K562 (cell line): ENCODE measurements around the gene FREM3. TPM values are rescaled to one million over a fixed set of nuclear protein-coding genes. Genes with fewer than 3 reads are reported as not detected.
"Not testable (repeated sequence)": the region's sequence is repeated elsewhere in the genome, so short reads cannot be mapped to it uniquely, and the experiment has no call there.

Source experiments
- ATAC-seq: fragments of 200-7000 bp; cut with Tn5 transposase; 3 replicates; pipeline ENCODE4 v1.9.1; 2020; ENCODE audit warnings: moderate library complexity
- BruUV-seq: library from RNA; stranded (reverse); fragments of 400-500 nt; replicated peaks from 2 replicates; lab custom pipeline; 2021; lab: Mats Ljungman, UMichigan
- CTCF ChIA-PET: fragments of 300-600 bp; formaldehyde crosslinking; extraction: SDS; loops from one replicate; lab custom pipeline; 2021; ENCODE audit warnings: low intra/inter-chr PET ratio; lab: Yijun Ruan, JAX
- POLR2A ChIA-PET: fragments of 300-600, 350-650 bp; sonication (Branson Sonifier 250); formaldehyde crosslinking; extraction: SDS; loops from one replicate; lab custom pipeline; 2021; ENCODE audit warnings: antibody characterized with exemption, inconsistent platforms; lab: Yijun Ruan, JAX
- DNase-seq, 4 experiments: peaks; one replicate each; pipeline versions ENCODE4 v3.0.0 to v3.0.0-alpha.2; 2011 to 2018; ENCODE audit warnings: low spot score in 3 of 4, mixed read lengths in 3 of 4; ENCODE audit errors: extremely low read depth in 1 of 4
- FAIRE-seq: peaks from 2 replicates; lab custom pipeline; 2011; peaks lifted over from hg19 to GRCh38; lab: Jason Lieb, UNC
- H2AFZ ChIP-seq: 2 replicates; pipeline ENCODE4 v1.6.0; 2011; ENCODE audit warnings: low read depth, low read length, control low read depth, inconsistent platforms
- H3K27ac ChIP-seq: fragments of 200-600 bp; 3 replicates; pipeline ENCODE4 v1.8.0; 2011; ENCODE audit warnings: low read depth, mild to moderate bottlenecking, control low read depth, inconsistent platforms, low read length, moderate library complexity, mixed read lengths; ENCODE audit errors: extremely low read depth
- H3K27me3 ChIP-seq, 2 experiments: fragments of 300-600 bp in 1 of 2; 2 replicates in 1 of 2; 3 replicates in 1 of 2; pipeline versions ENCODE4 v1.6.0 to v1.8.0; 2011; ENCODE audit warnings: inconsistent platforms in 2 of 2, low read length in 2 of 2, mild to moderate bottlenecking in 1 of 2, mixed read lengths in 1 of 2, moderate library complexity in 1 of 2; ENCODE audit not compliant: control insufficient read depth in 2 of 2, insufficient read depth in 2 of 2
- H3K36me3 ChIP-seq: fragments of 300-600 bp; 3 replicates; pipeline ENCODE4 v1.8.0; 2011; ENCODE audit warnings: mild to moderate bottlenecking, low read length, inconsistent platforms; ENCODE audit not compliant: control insufficient read depth, insufficient read depth
- H3K4me1 ChIP-seq, 2 experiments: fragments of 200-600 bp in 1 of 2; replicated peaks in 1 of 2; 2 replicates in 1 of 2; 3 replicates in 1 of 2; pipeline versions ENCODE4 v1.5.1 to v1.8.0; 2011; ENCODE audit warnings: inconsistent platforms in 2 of 2, low read length in 2 of 2, mild to moderate bottlenecking in 1 of 2, mixed read lengths in 1 of 2, moderate library complexity in 1 of 2; ENCODE audit not compliant: control insufficient read depth in 2 of 2, insufficient read depth in 2 of 2
- H3K4me2 ChIP-seq: 2 replicates; pipeline ENCODE4 v1.6.1; 2011; ENCODE audit warnings: low read length, control low read depth, inconsistent platforms, mixed read lengths; ENCODE audit not compliant: insufficient read depth
- H3K4me3 ChIP-seq: fragments of 200-600 bp; sonication (generic), shearing (Covaris generic); 2 replicates; pipeline ENCODE4 v1.5.1; 2016; ENCODE audit warnings: control low read depth, inconsistent platforms
- H3K79me2 ChIP-seq: fragments of 200-600 bp; 3 replicates; pipeline ENCODE4 v1.8.0; 2011; ENCODE audit warnings: low read length, inconsistent platforms; ENCODE audit not compliant: control insufficient read depth, insufficient read depth
- H3K9ac ChIP-seq, 2 experiments: 2 replicates each; pipeline versions ENCODE4 v1.6.0 to v1.6.1; 2011; ENCODE audit warnings: low read depth in 2 of 2, low read length in 2 of 2, control low read depth in 1 of 2, inconsistent platforms in 1 of 2, mild to moderate bottlenecking in 1 of 2, mixed read lengths in 1 of 2; ENCODE audit not compliant: insufficient read depth in 1 of 2
- H3K9me1 ChIP-seq: one replicate; pipeline ENCODE4 v1.6.0; 2011; ENCODE audit warnings: inconsistent platforms, mild to moderate bottlenecking, low read length, moderate library complexity; ENCODE audit not compliant: control insufficient read depth, insufficient read depth
- H3K9me3 ChIP-seq: replicated peaks from 2 replicates; pipeline ENCODE4 v1.5.1; 2011; ENCODE audit warnings: low read depth, low read length, inconsistent platforms; ENCODE audit not compliant: control insufficient read depth, insufficient read depth
- H4K20me1 ChIP-seq: replicated peaks from 2 replicates; pipeline ENCODE4 v1.6.1; 2011; ENCODE audit warnings: low read length, inconsistent platforms, mixed read lengths; ENCODE audit not compliant: control insufficient read depth, insufficient read depth
- E2F1 ChIP-seq: sonication (generic); formaldehyde crosslinking; IDR thresholded peaks from 2 replicates; pipeline ENCODE4 v1.8.1; 2023; ENCODE audit warnings: mild to moderate bottlenecking, missing genetic modification reagents, moderate library complexity
- TEAD4 ChIP-seq, 2 experiments: sonication (generic) in 1 of 2; formaldehyde crosslinking in 1 of 2; IDR thresholded peaks; 2 replicates each; pipeline versions ENCODE4 v1.6.1 to v1.8.0; 2012 to 2022; ENCODE audit warnings: borderline replicate concordance in 1 of 2, inconsistent platforms in 1 of 2, low read length in 1 of 2, mild to moderate bottlenecking in 1 of 2, missing genetic modification reagents in 1 of 2
- ZNF431 ChIP-seq: sonication (generic); formaldehyde crosslinking; IDR thresholded peaks from 2 replicates; pipeline ENCODE4 v1.8.0; 2022; ENCODE audit warnings: mild to moderate bottlenecking, missing genetic modification reagents
- WGBS: fragments of 100-300 bp; shearing (Covaris generic); methylation state at CpG from one replicate; pipeline ENCODE4 v1.1.6; 2016; ENCODE audit warnings: low coverage, mixed read lengths; ENCODE audit not compliant: insufficient coverage; ENCODE audit errors: missing lambda C conversion rate; 5-methylcytosine and 5-hydroxymethylcytosine counted together
- in situ Hi-C: fragments of 300-500 bp; cut with MboI; formaldehyde crosslinking; loops from 4 replicates; pipeline ENCODE4 v1.15.0; 2018; ENCODE audit warnings: inconsistent platforms, mixed read lengths
- intact Hi-C: fragments of 100-400 bp; cut with micrococcal nuclease; formaldehyde crosslinking; loops from 2 replicates; pipeline ENCODE4 v1.14.2; 2022
- polyA plus RNA-seq, 8 experiments: library from polyadenylated mRNA; depleted of rRNA in 4 of 8; stranded (reverse) in 5 of 8; unstranded in 3 of 8; fragments of >200 nt; fragmentation: Nextera tagmentation in 2 of 8; fragmentation: Illumina TruSeq in 1 of 8; extraction: Ambion mirVana in 2 of 8; extraction: Trizol in 1 of 8; gene quantifications; 2 replicates each; pipeline versions ENCODE4 v1.2.1 to v1.2.3, GENCODE V29; 2011 to 2014; ENCODE audit warnings: inconsistent platforms in 1 of 8, missing spikeins in 1 of 8
- total RNA-seq, 7 experiments: library from RNA; depleted of rRNA in 6 of 7; stranded (reverse); fragments of >200 nt in 6 of 7; fragmentation: Illumina TruSeq in 2 of 7; extraction: Trizol in 2 of 7; gene quantifications; 2 replicates each; pipeline versions ENCODE4 v1.2.1 to v1.2.3, GENCODE V29; 2011 to 2021; ENCODE audit warnings: low replicate concordance in 1 of 7
- TF ChIP-seq, protein P1 (sequence below): fragments of 200-800 bp; sonication (Bioruptor generic); IDR thresholded peaks from 2 replicates; pipeline ENCODE4 v1.6.1; 2016; ENCODE audit warnings: missing genetic modification characterization, missing compliant biosample characterization
- TF ChIP-seq, protein P2 (sequence below): fragments of 250-450 bp; sonication (Bioruptor Pico); IDR thresholded peaks from 2 replicates; pipeline ENCODE4 v1.4.0; 2020

Gene FREM3
- total and polyA plus RNA-seq, 9 of the 15 experiments (the other 6 are each of a cell fraction or from before 2014, with no cell fraction given) = not detected

DNA sequence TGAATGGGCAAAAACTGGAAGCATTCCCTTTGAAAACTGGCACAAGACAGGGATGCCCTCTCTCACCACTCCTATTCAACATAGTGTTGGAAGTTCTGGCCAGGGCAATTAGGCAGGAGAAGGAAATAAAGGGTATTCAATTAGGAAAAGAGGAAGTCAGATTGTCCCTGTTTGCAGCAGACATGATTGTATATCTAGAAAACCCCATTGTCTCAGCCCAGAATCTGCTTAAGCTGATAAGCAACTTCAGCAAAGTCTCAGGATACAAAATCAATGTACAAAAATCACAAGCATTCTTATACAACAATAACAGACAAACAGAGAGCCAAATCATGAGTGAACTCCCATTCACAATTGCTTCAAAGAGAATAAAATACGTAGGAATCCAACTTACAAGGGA, 18.3 kb upstream of the FREM3 start:
- H4K20me1 ChIP-seq; intact Hi-C loops; H2AFZ ChIP-seq; DNase-seq; CTCF ChIA-PET; H3K36me3 ChIP-seq; H3K4me3 ChIP-seq; H3K4me2 ChIP-seq; H3K4me1 ChIP-seq; H3K9me1 ChIP-seq; H3K9me3 ChIP-seq; in situ Hi-C loops; FAIRE-seq; ATAC-seq; POLR2A ChIA-PET; H3K27ac ChIP-seq; H3K9ac ChIP-seq; H3K27me3 ChIP-seq; H3K79me2 ChIP-seq; TF ChIP-seq TEAD4 (CRISPR knock-in tag; IDR thresholded peaks at IDR 0.05; ENCODE audit: borderline replicate concordance): not testable (repeated sequence)
- WGBS = no CpG with 5 or more reads among the region's 1 CpG
- TF ChIP-seq TEAD4 (IDR thresholded peaks at IDR 0.05; ENCODE audit: low read length) = peak; percentile 23; the same call in 1 of the 2 replicates
- TF ChIP-seq, all 486 proteins: peak for 1; not testable (repeated sequence) for 485
- not testable (repeated sequence) for BruUV-seq

GRCh38 chr4:143713955-143714625, 13.6 kb upstream of the FREM3 start:
- Histone ChIP-seq H3K4me2 (no peak overlapping the region), H3K36me3 (no peaks in the 10 kb centered on the region), H2AFZ (0 out of 2 replicates have a peak overlapping the region, but pooled peaks have one; percentile 26), H4K20me1 (no peaks in the 10 kb centered on the region), H3K9me1 (no peaks in the 10 kb centered on the region), H3K9ac (no peak overlapping the region), H3K9me3 (no peaks in the 10 kb centered on the region), H3K79me2 (no peaks in the 10 kb centered on the region), H3K4me1 (no peaks in the 10 kb centered on the region), H3K27me3 (no peaks in the 10 kb centered on the region), H3K27ac (no peak overlapping the region), H3K4me3 (no peak overlapping the region)
- in situ Hi-C loops (no loop called here), intact Hi-C loops (no loop called here)
- no peak; the same call in 2 of the 3 replicates for ATAC-seq
- DNase-seq = no peak
- POLR2A ChIA-PET = interaction anchor here (0.6 to 1.5 kb wide), 2 partner anchors 13 to 818 kb away, joined by 3 read pairs; partner anchors contain the start of gene FREM3
- FAIRE-seq = no peak
- CTCF ChIA-PET = no interaction called here
- 49% methylated on average over 2 of the region's 2 CpGs for WGBS
- no TSS peak for BruUV-seq
- TF ChIP-seq, protein P1, sequence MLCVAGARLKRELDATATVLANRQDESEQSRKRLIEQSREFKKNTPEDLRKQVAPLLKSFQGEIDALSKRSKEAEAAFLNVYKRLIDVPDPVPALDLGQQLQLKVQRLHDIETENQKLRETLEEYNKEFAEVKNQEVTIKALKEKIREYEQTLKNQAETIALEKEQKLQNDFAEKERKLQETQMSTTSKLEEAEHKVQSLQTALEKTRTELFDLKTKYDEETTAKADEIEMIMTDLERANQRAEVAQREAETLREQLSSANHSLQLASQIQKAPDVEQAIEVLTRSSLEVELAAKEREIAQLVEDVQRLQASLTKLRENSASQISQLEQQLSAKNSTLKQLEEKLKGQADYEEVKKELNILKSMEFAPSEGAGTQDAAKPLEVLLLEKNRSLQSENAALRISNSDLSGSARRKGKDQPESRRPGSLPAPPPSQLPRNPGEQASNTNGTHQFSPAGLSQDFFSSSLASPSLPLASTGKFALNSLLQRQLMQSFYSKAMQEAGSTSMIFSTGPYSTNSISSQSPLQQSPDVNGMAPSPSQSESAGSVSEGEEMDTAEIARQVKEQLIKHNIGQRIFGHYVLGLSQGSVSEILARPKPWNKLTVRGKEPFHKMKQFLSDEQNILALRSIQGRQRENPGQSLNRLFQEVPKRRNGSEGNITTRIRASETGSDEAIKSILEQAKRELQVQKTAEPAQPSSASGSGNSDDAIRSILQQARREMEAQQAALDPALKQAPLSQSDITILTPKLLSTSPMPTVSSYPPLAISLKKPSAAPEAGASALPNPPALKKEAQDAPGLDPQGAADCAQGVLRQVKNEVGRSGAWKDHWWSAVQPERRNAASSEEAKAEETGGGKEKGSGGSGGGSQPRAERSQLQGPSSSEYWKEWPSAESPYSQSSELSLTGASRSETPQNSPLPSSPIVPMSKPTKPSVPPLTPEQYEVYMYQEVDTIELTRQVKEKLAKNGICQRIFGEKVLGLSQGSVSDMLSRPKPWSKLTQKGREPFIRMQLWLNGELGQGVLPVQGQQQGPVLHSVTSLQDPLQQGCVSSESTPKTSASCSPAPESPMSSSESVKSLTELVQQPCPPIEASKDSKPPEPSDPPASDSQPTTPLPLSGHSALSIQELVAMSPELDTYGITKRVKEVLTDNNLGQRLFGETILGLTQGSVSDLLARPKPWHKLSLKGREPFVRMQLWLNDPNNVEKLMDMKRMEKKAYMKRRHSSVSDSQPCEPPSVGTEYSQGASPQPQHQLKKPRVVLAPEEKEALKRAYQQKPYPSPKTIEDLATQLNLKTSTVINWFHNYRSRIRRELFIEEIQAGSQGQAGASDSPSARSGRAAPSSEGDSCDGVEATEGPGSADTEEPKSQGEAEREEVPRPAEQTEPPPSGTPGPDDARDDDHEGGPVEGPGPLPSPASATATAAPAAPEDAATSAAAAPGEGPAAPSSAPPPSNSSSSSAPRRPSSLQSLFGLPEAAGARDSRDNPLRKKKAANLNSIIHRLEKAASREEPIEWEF (CRISPR knock-in tag) = no peak
- no peak for TF ChIP-seq ZNF431 (CRISPR knock-in tag)
- TF ChIP-seq, protein P2, sequence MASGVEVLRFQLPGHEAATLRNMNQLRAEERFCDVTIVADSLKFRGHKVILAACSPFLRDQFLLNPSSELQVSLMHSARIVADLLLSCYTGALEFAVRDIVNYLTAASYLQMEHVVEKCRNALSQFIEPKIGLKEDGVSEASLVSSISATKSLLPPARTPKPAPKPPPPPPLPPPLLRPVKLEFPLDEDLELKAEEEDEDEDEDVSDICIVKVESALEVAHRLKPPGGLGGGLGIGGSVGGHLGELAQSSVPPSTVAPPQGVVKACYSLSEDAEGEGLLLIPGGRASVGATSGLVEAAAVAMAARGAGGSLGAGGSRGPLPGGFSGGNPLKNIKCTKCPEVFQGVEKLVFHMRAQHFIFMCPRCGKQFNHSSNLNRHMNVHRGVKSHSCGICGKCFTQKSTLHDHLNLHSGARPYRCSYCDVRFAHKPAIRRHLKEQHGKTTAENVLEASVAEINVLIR (CRISPR knock-in tag) = no peak
- TF ChIP-seq E2F1 = no peak
